GM19328 (cell line): Measurements from ENCODE around the gene CPS1.

Experiments
- ATAC-seq: cut with Tn5 transposase; IDR thresholded peaks from one replicate; pipeline ENCODE4 v1.9.1; 2021; ENCODE audit warnings: mild to moderate bottlenecking, moderate library complexity; ENCODE audit not compliant: unreplicated experiment

Gene CPS1

GRCh38 chr2:210599476-210599875, 43.1 kb downstream of the CPS1 start:
- no peak for ATAC-seq

DNA sequence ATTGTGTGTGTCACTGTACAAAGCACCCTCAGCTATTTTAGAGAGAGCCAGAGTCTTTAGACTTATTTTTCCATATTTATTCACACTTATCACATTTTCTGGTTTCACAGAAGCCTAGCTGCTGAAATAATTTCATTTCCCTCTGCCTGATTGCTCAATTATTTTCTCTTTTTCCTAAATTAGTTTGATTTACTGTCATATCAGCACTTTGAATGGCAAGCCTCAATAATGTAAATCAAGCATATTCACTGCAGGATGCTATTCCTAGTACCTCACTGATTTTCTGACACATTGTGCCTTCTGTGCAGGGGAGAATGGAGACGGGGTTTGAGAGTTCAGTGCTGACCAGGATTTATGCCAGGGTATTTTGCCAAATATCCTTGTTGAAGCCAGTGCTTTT, 48.3 kb downstream of the CPS1 start:
- no peak for ATAC-seq

DNA sequence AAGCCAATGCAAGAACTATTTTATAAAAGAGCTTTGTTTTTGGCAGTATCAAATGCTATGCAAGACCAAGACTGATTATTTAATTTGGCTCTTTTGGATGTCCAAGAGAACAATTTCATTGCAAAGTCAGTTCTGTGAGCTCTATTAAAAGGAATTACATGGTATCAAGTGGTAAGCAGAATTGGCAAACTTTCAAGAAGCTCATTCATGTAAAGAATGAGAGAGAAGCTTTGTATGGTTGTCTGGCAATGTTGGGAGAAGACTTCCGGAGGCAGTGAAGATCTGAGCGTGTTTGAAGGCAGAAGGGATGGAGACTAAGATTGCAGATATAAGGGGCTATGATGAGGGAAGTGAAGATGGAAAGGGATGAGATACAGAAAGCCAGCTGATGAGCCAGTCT, 49.6 kb downstream of the CPS1 start:
- ATAC-seq: no peak

- ATAC-seq: no peak
Measured at GRCh38 chr2:210611466-210611865, 55.1 kb downstream of the CPS1 start.

DNA sequence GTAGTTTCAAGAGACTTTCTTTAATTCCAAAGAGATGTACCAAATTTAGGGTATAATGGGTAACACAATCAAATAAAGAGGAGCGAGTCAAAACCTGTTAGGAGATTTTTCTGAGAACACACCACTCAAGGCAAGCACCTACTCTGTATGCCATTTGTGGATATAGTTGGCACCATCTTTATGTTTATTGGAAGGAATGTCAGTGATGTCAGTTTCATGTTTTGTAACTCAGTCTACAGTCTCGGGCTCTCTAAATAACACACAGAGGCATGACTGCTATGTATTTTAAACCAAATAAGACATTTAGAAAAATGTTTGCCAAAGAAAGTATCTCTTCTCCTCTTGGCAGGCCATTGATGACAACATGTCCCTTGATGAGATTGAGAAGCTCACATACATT, 59.7 kb downstream of the CPS1 start:
- no peak for ATAC-seq

- ATAC-seq: no peak
Measured at GRCh38 chr2:210617318-210617717, 60.9 kb downstream of the CPS1 start.

GRCh38 chr2:210617732-210618330, 61.4 kb downstream of the CPS1 start:
- ATAC-seq: peak; percentile 81

DNA sequence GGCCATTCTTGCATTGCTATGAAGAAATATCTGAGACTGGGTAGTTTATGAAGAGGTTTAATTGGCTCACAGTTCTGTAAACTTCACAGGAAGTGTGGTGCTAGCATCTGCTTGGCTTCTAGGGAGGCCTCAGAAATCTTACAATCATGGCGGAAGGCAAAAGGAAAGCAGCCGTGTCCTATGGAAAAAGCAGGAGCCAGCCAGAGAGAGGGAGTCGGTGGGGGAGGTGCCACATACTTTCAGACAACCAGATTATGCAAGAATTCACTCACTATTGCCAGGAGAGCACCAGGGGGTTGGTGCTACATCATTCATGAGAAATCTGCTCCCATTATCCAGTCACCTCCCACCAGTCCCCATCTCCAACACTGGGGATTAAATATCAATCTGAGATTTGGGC, 64.1 kb downstream of the CPS1 start:
- no peak for ATAC-seq

DNA sequence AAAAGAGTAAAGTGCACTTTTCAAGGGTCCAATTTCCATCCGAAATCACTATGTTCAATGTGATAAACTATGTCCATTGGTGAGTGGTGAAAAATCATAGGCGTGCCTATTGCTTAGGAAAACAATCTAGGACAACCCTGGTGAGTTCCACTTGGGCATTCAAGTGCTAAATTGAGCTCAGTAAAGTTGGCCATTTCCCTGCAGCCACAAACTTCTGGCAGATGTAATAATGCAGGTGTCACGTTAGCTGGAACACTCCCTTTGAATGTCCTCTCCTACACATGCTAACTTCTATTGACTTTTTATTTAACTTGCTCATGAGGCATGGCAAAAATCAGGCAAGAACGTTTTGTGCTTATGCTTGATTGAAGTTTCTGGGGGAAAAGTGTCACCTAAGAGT, 67.1 kb downstream of the CPS1 start:
- ATAC-seq: no peak

GRCh38 chr2:210626849-210627248, 70.5 kb downstream of the CPS1 start:
- ATAC-seq: no peak

GRCh38 chr2:210630873-210631560, 74.6 kb downstream of the CPS1 start:
- no peak for ATAC-seq

DNA sequence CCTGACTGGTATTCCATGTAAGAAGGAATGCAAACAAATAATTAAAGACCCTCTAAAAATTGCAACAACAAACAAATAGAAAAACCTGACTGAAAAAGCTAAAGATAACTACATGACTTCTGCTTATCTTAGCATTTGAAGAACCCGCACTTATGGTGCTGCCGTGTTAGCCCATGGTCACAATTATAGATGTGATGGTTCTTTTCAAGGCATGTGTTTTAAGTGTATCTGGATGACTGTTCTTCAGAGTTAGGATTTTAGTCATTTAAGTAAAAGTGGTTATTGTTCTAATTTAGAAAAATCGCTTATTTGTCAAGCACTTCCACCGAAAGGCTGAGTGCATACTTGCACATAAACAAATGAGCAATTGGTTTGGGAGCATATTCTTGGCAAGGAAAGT, 77.3 kb downstream of the CPS1 start:
- no peak for ATAC-seq

DNA sequence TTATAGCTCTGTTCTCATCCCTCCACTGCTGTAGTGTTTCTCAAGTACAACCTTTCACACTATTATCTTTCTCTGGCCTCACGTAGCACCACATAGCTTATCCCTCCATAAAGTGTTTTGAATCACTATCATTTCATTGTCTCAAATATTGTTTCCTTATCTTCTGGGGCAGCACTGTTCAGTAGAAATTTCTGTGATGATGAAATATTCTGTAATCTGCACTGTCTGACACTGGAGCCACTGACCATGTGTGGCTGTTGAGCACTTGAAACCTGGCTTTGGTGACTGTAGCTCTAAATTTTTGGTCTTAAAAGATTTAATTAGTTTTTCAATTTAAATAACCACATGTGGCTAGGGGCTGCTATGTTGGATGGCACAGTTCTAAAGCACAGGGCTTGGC, 78.9 kb downstream of the CPS1 start:
- no peak for ATAC-seq

DNA sequence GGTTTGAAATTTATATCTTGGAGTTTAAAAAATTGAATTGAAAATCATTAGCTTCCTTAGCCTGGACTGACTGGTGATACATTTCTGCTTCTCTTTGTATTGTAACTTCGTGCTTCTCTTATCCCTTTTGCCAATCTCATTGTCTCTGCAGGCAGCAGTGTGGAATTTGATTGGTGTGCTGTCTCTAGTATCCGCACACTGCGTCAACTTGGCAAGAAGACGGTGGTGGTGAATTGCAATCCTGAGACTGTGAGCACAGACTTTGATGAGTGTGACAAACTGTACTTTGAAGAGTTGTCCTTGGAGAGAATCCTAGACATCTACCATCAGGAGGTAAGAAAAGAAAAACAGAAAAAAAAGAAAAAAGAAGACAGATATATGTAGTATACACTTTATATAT, 85.9 kb downstream of the CPS1 start:
- no peak for ATAC-seq

DNA sequence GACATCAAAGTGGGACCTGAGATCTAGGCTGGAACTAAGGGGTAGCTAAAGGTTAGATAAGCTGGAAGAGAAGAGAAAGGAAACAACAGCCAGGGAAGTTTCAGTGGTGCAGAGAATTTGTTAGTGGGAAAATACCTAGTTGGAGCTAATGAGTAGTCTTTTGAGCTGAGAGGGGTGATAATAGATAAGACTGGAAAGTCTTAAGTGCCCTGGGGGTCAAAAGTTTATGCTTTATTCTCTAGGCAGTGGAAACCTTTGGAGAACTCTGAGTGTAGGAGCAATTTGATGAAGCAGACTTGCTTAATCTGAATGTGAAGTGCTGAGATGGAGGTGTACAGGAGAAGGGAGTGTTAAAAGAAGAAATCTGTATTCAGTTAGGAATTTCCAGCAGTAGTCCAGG, 90.8 kb downstream of the CPS1 start:
- ATAC-seq: no peak

- ATAC-seq: no peak
Measured at GRCh38 chr2:210654091-210654490, 97.7 kb downstream of the CPS1 start.

GRCh38 chr2:210655229-210655975, 99.0 kb downstream of the CPS1 start:
- ATAC-seq: no peak

DNA sequence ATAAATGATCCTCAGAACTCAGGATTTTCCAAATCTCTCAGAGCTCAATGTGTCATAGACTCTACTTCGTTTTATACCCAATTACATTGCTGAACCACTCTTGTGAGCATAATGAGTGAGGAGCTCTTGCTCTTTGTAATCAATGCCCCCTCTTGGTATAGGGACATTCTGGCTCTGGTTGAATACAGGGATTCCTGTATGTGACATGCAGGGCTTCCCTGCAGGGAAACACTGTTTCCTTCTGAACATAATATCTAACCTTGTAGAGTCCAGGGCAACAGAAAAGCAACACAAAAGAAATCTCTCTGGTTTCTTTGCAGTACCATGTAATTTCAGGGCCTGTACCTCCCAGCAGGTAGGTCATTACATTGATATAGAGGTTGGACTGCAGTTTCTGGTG, 101.5 kb downstream of the CPS1 start:
- ATAC-seq: no peak

GRCh38 chr2:210660751-210661150, 104.4 kb downstream of the CPS1 start:
- no peak for ATAC-seq

DNA sequence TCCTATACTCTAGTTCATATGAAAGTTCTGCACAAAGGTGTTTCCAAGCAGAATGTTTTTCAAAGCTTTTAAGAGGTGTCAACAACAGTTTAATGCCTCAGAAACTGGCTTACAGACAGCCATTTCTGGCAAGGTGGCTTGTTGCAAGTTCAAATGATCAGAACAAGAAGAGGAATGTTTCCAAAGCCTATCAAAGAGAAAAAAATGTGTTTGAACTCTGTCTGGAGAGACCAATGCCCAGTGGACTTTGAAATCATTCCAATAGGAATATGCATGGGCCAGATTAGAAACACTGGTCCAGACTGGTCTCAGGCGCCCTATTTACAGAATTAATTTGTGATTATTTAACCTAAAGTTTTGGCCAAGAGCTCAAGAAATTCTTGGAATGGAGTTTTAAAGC, 106.2 kb downstream of the CPS1 start:
- ATAC-seq: no peak

- ATAC-seq: no peak
Measured at GRCh38 chr2:210663631-210664089, 107.3 kb downstream of the CPS1 start.

- ATAC-seq: no peak
Measured at GRCh38 chr2:210667711-210668110, 111.3 kb downstream of the CPS1 start.
